GM18519 (cell line): ENCODE data around the gene CCDC74B.
"Not testable (repeated sequence)": the region's sequence is repeated elsewhere in the genome, so short reads cannot be mapped to it uniquely, and the experiment has no call there.

ENCODE experiments used
- ATAC-seq: cut with Tn5 transposase; IDR thresholded peaks from one replicate; pipeline ENCODE4 v1.9.1; 2021; ENCODE audit warnings: mild to moderate bottlenecking, moderate library complexity; ENCODE audit not compliant: unreplicated experiment, low FRiP score

Gene CCDC74B

DNA sequence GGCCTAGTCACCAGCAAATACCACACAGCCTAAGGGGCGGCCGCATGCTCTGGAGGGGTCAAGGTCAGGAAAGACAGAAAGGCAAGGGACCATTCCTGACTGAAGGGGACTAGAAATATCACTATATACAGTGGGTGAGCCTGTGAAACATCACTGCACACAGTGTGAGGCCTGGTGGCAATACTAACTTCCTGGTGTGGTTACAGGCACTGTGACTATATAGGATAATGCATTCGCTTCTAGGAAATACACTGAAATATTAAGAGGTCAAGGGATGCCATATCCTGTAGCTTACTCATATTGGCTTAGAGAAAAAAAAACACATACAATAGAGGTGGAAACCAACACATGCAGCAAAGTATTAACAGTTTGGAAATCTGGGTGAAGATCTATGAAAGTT lies 24.3 kb upstream of the CCDC74B start:
- not testable (repeated sequence) for ATAC-seq

DNA sequence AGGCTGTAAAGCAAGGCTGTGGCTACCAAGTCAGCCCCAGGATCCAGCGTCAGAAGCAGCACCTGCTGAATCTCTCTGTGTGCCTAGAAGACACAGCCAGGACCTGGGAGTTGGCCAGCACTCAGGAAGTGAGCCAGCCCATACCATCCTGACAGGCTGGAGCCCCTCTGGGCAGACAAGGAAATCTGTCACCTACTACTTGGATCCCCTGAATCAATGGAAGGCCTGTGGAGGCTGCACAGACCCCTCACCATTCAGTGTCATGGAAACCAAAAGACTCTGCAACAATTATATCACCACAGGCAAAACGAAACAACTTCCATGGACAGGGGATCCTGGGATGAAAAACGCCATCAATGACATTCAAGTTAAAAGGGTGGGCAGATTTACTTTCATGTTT lies 21.7 kb upstream of the CCDC74B start:
- ATAC-seq, result not testable (repeated sequence)

- ATAC-seq, result no peak
Measured at GRCh38 chr2:130165293-130166016, 20.5 kb upstream of the CCDC74B start.

DNA sequence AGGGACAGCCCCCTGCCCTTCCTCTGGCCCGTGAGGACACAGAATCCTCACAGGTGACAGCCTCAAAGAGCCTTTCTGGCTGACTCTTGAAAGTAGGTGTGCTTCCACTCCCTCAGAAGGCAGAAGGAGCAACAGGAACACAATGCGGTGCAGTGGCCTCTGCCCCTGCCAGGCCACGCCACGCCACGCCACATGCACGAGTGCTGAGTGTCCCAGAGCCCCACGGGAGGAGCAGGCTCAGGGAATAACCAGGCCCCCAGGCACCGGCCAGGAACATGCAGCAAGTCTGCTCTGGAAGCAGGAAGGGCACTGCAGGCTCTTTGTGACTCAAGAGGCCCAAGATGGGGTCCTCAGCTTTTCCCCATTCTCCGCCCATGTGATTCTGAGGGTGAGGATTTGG lies 18.1 kb upstream of the CCDC74B start:
- ATAC-seq, result no peak

GRCh38 chr2:130162486-130162885 lies 17.6 kb upstream of the CCDC74B start:
- ATAC-seq, result not testable (repeated sequence)

- ATAC-seq, result not testable (repeated sequence)
Measured at GRCh38 chr2:130160838-130161705, 16.2 kb upstream of the CCDC74B start.

DNA sequence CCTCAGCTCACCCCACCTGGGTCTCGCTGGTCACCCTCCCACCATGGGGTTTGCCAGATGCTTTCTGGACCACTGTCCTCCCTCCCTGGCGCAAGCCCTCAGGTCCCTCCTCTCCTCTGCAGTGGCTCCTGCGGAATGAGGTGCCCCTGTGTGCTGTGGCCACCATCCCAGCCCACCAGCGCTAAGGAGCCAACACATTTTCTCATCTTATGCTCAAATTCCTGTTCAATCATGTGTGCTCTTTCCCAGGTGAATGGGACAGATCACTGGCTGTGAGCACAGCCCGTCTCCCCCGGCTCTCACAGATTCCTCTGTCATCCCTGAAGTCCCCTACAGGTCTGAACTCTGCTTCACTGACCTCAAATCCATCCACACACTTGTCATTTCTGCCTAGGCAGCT lies 15.2 kb upstream of the CCDC74B start:
- no peak for ATAC-seq

- ATAC-seq, result not testable (repeated sequence)
Measured at GRCh38 chr2:130159376-130159775, 14.5 kb upstream of the CCDC74B start.

DNA sequence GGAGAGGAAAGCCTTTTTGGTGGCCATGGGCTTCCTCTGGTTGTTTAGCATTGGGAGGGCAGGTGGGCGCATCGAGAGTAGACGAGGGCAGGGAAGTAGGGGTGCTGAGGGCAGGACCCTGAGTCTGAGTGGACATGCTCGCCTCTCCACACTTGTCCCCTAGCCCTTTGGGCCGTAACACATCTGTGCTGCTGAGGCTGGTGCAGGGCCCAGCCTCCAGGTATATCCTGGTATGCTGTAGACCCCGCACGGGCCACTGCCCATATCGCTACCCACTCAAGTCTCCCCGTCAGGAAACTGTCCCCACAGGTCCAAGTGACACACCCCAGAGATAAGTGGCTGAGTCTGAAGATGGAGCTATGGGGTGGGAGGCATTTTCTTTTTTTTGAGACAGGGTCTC lies 13.7 kb upstream of the CCDC74B start:
- no peak for ATAC-seq

- ATAC-seq, result peak; percentile 71
Measured at GRCh38 chr2:130157825-130158514, 13.1 kb upstream of the CCDC74B start.

GRCh38 chr2:130157354-130157753 lies 12.4 kb upstream of the CCDC74B start:
- not testable (repeated sequence) for ATAC-seq

- no peak for ATAC-seq
Measured at GRCh38 chr2:130156624-130157004, 11.7 kb upstream of the CCDC74B start.

- ATAC-seq, result not testable (repeated sequence)
Measured at GRCh38 chr2:130155956-130156623, 11.2 kb upstream of the CCDC74B start.

DNA sequence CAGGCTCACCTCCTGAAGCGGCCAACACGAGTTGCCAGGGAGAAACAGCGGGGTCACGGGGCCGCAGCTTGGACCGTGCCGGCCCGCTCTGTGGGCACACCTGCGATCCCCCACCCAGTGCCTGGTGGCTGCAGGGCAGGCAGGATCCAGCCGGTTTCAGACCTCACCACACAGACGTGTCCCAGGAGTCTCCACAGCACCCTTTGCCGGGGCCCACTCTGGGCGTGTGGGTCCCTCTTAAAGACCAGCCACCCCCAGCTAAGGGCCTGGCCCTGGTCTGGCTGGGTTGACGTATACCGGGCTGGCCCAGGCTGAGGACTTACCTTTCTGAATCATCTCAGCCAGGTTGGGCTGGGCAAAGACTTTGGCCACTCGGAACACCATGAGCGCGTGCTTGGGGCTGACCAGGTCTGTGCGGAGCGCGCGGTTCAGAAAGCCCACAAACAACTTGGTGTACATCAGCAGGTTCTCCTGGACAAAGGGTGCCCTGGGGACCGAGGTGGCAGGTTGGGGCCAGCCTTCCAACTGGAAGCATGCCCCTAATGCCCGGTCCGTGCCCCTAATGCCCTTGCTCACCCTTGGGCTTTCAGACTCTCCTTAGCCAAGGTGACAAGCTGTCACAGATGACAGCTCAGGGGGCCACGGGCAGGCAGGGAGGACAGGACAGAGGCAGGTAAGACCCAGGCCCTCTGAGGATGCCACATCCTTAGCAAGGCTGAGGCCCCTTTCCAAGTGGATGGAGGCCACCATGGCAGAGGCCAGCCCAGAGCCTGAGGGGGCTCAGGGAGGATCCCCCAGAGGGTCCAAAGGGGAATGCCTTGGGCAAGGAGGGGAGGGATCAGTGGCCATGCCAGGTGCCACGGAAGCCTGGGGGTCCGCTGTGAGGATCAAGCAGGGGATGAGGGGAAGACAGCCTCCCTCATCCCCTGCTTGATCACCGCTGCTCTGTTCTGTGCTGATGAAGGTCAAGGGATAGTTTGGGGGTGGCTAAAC lies 10.2 kb upstream of the CCDC74B start:
- no peak for ATAC-seq

GRCh38 chr2:130154423-130154770 lies 9.5 kb upstream of the CCDC74B start:
- ATAC-seq, result not testable (repeated sequence)

DNA sequence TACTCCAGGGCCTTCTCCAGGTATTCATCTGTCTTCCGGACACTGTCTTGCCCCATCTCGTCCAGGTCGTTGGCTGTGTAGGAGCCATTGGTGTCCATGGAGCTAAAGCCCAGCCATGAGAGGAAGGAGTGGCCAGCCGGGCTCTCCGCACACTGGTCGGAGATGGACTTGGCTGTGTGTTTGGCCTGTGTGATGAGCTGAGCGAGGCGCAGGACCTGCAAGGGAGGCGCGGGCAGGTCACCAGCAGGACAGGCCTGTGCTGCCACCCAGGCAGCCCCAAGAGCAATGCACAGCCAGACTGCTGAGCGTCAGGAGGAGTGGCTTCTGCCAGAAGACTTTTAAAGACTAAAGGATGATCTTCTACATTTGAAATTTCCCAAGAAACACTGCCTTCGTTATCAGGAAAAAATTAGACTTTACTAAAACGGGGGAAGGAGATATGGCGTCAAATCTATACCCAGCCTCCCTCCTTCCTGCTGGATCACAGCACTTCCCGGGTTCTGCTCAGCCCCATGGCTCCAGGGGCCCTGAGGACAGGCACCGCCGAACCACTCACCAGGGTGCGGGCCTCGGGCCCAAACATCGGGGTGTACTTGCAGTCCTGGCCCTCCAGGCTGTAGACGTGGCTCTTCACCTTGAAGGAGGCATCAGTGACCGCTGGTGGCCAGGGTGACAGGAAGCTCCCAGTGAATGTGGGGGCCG lies 9.0 kb upstream of the CCDC74B start:
- not testable (repeated sequence) for ATAC-seq

DNA sequence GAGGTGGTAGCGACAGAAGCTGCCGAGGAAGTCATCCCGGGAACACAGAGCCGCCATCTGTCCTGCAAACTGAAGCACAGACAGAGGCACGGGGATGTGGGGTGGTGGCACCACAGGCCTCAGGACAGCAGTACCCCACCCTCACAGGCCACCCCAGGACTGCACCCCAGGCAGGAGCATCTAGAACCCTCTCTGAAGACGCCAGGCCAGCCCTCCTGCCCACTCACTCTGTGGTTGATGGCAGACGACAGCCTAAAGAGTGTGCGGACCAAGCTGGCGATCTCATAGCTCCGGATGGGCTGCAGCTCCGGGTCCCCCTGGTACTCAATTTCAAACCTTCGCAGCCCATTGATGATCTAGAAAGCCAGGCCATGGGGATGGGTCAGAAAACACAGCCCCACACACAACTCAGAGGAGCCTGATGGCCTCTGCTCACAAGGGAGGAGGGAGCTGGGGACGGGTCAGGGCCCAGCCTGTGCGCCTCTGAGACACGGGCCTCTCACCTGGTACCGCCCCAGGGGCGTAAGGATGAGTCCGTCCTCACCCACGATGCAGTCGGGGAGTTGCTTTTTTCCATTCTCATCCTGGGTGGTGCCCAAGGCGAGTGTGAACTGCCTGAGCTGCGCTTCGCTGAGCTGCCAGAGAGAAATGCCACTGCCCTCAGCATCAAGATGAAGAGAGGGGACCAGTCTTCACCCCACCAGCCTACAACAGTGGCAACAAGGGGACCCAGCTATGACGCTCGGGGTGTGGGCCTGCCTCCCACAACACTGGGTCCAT lies 8.1 kb upstream of the CCDC74B start:
- ATAC-seq, result no peak
